ENCODE measurements around the gene RASSF10.
"Not testable (repeated sequence)": the region's sequence is repeated elsewhere in the genome, so short reads cannot be mapped to it uniquely, and the experiment has no call there.

Gene RASSF10

DNA sequence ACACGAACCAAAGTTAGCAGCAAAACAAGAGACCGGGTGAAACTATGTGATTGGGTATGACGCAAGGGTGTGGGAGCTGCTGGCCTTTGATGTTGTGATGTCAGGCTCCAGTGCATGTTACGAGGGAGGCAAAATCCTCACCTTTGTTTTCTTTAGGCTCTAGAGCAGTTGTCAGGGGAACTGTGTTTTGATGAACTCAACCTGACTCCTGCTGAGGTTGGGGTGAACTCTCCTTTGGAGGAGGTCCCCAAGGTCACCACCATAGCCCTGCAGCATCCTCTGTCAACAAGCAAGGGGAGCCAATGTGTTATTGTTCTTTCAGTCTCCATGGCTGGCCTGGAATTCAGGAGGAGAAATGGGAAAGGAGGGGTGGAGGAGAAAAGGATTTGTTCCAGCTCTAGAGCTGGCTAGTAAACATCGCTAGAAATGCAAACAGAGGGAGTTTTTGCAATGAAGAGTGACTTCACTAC is 33.8 kb downstream of the RASSF10 start:
- TF ChIP-seq, protein P1, sequence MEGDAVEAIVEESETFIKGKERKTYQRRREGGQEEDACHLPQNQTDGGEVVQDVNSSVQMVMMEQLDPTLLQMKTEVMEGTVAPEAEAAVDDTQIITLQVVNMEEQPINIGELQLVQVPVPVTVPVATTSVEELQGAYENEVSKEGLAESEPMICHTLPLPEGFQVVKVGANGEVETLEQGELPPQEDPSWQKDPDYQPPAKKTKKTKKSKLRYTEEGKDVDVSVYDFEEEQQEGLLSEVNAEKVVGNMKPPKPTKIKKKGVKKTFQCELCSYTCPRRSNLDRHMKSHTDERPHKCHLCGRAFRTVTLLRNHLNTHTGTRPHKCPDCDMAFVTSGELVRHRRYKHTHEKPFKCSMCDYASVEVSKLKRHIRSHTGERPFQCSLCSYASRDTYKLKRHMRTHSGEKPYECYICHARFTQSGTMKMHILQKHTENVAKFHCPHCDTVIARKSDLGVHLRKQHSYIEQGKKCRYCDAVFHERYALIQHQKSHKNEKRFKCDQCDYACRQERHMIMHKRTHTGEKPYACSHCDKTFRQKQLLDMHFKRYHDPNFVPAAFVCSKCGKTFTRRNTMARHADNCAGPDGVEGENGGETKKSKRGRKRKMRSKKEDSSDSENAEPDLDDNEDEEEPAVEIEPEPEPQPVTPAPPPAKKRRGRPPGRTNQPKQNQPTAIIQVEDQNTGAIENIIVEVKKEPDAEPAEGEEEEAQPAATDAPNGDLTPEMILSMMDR (IDR thresholded peaks at IDR 0.05; ENCODE audit: borderline replicate concordance, insufficient read depth, low read depth, low read length) = no peak

DNA sequence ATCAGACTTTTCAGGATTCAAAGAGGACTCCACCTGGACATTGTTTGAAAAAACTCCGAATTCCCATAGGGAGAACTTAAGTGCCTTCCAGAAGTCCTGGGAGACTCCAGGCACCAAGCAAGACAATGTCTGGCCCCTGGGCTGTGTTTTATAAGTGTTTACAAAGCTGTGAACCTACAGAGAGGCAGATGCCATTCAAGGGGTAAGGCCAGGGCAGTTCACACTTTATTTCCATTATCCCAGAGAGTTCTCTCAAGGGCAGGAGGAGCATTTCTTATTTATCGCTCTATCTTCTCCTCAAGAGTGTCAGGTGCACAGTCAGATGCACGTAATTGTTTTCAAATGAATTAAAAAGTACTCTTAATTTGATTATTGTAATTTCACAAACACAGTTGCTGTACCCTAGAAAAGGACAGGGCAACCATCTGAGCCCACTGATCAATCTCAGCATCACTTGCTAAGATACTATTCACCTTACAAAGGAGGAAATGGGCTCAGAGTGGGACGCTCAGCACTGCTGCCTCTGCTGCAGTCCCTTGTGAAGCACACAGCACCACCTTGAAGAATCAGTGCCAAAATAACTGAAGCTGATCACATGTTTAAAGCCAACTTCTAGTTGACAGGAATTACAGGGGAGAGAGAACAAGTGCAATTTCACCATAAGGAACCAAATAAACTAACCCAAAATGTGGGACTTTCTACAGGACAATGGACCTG is 35.0 kb downstream of the RASSF10 start:
- no peak overlapping the region for H3K4me3 ChIP-seq (ENCODE audit: low read depth, low read length)
- TF ChIP-seq, protein P1 (IDR thresholded peaks at IDR 0.05; ENCODE audit: borderline replicate concordance, insufficient read depth, low read depth, low read length) = no peak

More for the DNA sequence above, 33.8 kb downstream of the RASSF10 start:
- H3K4me3 ChIP-seq (ENCODE audit: low read depth, low read length) = no peak overlapping the region

DNA sequence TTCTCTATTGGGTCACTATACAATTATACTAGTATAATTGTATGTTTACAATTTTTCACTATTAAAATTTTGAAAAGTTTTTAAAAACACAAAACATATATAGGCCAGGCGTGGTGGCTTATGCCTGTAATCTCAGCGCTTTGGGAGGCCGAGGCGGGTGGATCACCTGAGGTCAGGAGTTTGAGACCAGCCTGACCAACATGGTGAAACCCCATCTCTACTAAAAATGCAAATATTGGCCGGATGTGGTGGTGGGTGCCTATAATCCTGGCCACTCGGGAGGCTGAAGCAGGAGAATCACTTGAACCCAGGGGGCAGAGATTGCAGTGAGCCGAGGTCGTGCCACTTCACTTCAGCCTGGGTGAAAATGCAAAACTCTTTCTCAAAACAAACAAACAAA is 36.0 kb downstream of the RASSF10 start:
- not testable (repeated sequence) for H3K4me3 ChIP-seq (ENCODE audit: low read depth, low read length)

DNA sequence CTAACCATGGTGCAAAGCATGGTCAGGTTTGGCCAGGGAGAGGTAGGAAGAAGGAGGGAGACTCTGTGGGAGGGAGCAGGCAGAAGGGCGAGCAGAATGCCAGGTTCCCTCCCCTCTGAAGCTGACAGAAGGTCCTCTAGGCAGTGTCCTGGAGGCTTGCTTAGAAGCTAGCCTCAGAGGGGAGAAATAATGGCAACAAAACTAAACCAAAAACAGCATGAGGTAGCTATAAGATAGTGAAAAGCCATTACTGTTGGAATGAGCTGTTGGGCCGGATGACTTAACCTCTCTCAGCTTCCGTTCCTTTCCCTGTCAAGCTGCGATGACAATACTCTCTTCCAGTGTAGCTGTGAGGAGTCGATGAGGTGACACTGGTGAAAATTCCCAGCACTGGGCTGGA is 36.6 kb downstream of the RASSF10 start:
- TF ChIP-seq, protein P1 (IDR thresholded peaks at IDR 0.05; ENCODE audit: borderline replicate concordance, insufficient read depth, low read depth, low read length) = no peak

DNA sequence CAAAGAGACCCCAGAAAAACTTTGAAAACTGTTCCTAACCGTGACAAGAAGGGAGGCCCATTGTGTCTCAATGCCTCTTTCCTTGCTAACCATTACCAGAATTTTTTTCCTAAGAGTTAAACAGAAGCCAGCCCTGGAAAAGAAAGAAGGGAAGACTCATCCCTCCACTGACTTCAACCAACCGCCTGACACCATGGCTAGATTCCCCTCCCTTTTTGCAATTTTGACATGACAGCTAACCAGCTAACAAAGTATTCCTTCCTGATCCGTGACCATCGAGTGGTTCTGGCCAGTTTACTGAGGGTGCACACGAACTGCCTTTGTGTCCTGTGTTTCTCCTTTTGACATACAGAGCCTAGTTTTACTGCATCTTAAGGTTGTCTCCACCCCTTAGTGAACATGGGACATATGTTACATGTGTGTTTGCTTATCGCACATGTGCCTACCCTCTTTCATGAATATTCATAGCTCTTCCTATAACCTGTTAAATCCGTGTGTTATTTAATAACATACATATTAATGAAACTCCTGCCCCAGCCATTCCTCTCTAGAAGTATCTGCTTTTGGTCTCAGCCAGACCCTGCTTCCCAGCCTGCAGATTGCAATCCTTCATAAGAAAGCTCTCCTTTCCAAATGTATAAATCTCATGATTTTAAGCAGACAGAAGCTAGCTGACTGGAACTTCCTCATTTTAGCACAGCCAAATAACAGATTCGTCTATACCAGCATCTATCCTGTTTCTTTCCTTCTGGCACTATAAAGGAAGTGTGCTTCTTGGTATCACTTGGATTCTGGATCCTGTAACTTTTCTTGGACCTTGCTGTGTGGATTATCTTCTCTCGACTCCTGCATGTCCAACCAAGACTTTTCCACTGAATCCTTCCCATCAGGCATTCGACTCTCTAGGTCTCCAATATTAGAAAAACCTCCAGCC is 37.8 kb downstream of the RASSF10 start:
- H3K4me3 ChIP-seq (ENCODE audit: low read depth, low read length) = no peak overlapping the region
- TF ChIP-seq, protein P1 (IDR thresholded peaks at IDR 0.05; ENCODE audit: borderline replicate concordance, insufficient read depth, low read depth, low read length) = no peak

More for the DNA sequence above, 36.6 kb downstream of the RASSF10 start:
- H3K4me3 ChIP-seq (ENCODE audit: low read depth, low read length) = no peak overlapping the region

DNA sequence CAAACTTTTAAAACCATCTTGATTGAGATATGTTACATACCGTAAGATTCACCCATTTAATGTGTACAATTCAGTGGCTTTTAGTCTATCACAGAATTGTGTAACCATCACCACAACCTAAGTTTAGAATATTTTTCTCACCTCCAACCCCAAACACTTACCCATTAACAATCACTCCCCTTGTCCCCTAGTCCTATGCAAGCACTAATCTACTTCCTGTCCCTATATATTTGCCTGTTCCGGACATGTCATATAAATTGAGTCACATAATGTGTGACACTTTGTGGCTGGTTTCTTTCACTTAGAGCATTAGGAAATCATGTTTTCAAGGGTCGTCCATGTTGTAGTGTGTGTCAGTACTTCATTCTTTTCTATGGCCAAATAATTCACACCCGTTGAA is 38.8 kb downstream of the RASSF10 start:
- TF ChIP-seq, protein P1 (IDR thresholded peaks at IDR 0.05; ENCODE audit: borderline replicate concordance, insufficient read depth, low read depth, low read length) = no peak

DNA sequence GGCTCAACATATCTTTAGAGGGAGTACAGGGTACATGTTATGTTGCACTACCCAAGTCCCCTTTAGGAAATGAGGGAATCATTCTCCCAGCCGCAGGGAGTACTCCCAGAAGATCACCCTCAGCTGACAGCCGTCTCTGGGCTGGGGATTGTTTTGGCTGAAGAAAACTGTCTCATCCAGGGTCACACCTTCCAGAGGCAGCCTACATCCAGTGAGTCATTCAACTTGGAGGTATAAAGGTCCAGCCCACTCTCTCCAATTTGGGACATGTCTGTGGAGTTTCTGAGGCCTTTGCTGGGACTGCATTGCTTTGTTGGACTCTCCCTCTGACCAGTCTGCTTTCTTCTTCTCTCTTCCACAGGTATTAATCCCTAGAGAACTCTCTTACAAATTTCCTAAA is 42.1 kb downstream of the RASSF10 start:
- H3K4me3 ChIP-seq (ENCODE audit: low read depth, low read length) = no peak overlapping the region

More for the DNA sequence above, 38.8 kb downstream of the RASSF10 start:
- no peak overlapping the region for H3K4me3 ChIP-seq (ENCODE audit: low read depth, low read length)

More for the DNA sequence above, 42.1 kb downstream of the RASSF10 start:
- TF ChIP-seq, protein P1 (IDR thresholded peaks at IDR 0.05; ENCODE audit: borderline replicate concordance, insufficient read depth, low read depth, low read length) = no peak
